H1 (cell line): ENCODE results near the gene PTMS.

Source experiments
- ASH2L ChIP-seq: fragments of 200-600, 300-600 bp; sonication (generic); IDR thresholded peaks from one replicate; pipeline ENCODE4 v1.7.1; 2017; ENCODE audit warnings: low read length
- CBX8 ChIP-seq: fragments of 300-800, 300-1000 bp; sonication (generic); IDR thresholded peaks from 2 replicates; pipeline ENCODE4 v1.7.1; 2016; ENCODE audit warnings: low read depth, low read length, borderline replicate concordance
- CEBPB ChIP-seq: IDR thresholded peaks from 2 replicates; pipeline ENCODE4 v1.6.1; 2012; ENCODE audit warnings: low read depth, low read length
- CREB1 ChIP-seq: IDR thresholded peaks from 2 replicates; pipeline ENCODE4 v1.6.1; 2012; ENCODE audit warnings: inconsistent platforms
- CTCF ChIP-seq, 3 experiments: IDR thresholded peaks; 1 replicate in 2 of 3; 2 replicates in 1 of 3; pipeline versions ENCODE4 v1.5.1 to v1.6.1; 2011; ENCODE audit warnings: low read length in 3 of 3, mild to moderate bottlenecking in 3 of 3, inconsistent platforms in 2 of 3, low read depth in 1 of 3, moderate library complexity in 1 of 3; ENCODE audit not compliant: insufficient read depth in 1 of 3; ENCODE audit errors: control extremely low read depth in 1 of 3
- E2F6 ChIP-seq: IDR thresholded peaks from 2 replicates; pipeline ENCODE4 v1.6.1; 2012; ENCODE audit warnings: inconsistent platforms
- EZH2 ChIP-seq: fragments of 200-600 bp; sonication (generic); IDR thresholded peaks from 2 replicates; pipeline ENCODE4 v1.7.1; 2012; ENCODE audit warnings: low read depth, mild to moderate bottlenecking, moderate library complexity, low read length, inconsistent platforms; ENCODE audit not compliant: severe bottlenecking
- NANOG ChIP-seq: IDR thresholded peaks from 2 replicates; pipeline ENCODE4 v1.6.1; 2011; ENCODE audit warnings: low read length, low read depth, mild to moderate bottlenecking, inconsistent platforms; ENCODE audit not compliant: insufficient read depth, poor library complexity, severe bottlenecking
- POLR2A ChIP-seq, 2 experiments: IDR thresholded peaks; 1 replicate in 1 of 2; 2 replicates in 1 of 2; pipeline ENCODE4 v1.6.1; 2011; ENCODE audit warnings: low read depth in 2 of 2, low read length in 2 of 2, mild to moderate bottlenecking in 2 of 2; ENCODE audit errors: control extremely low read depth in 1 of 2
- RAD21 ChIP-seq, 2 experiments: IDR thresholded peaks in 1 of 2; conservative IDR thresholded peaks in 1 of 2; 2 replicates each; pipeline ENCODE4 v1.6.1; 2011; ENCODE audit warnings: low read depth in 2 of 2, low read length in 2 of 2, improper control_type of control experiment in 1 of 2, inconsistent platforms in 1 of 2, mild to moderate bottlenecking in 1 of 2, moderate library complexity in 1 of 2
- RBBP5 ChIP-seq: IDR thresholded peaks from 2 replicates; pipeline ENCODE4 v1.7.1; 2012; ENCODE audit warnings: low read depth, mild to moderate bottlenecking, inconsistent platforms, low read length, moderate library complexity, borderline replicate concordance
- RNF2 ChIP-seq: fragments of 200-900, 300-1000 bp; sonication (generic); IDR thresholded peaks from 2 replicates; pipeline ENCODE4 v1.7.1; 2016; ENCODE audit warnings: borderline replicate concordance, low read depth, mild to moderate bottlenecking, antibody characterized with exemption, low read length; ENCODE audit not compliant: poor library complexity, severe bottlenecking; ENCODE audit errors: missing control alignments
- TAF1 ChIP-seq: IDR thresholded peaks from 2 replicates; pipeline ENCODE4 v1.6.1; 2011; ENCODE audit warnings: mild to moderate bottlenecking, low read depth, low read length
- YY1 ChIP-seq: IDR thresholded peaks from 2 replicates; pipeline ENCODE4 v1.6.1; 2011; ENCODE audit warnings: low read depth, mild to moderate bottlenecking, low read length

GRCh38 chr12:6765634-6766581 is at the start of gene PTMS:
- no peak for TF ChIP-seq EZH2
- no peak; a peak in 1 of 4 replicates for TF ChIP-seq RAD21 (IDR thresholded peaks at IDR 0.05 in 1 of 2, conservative IDR thresholded peaks at IDR 0.05 in 1 of 2; ENCODE audit: low read depth in 2 of 2, low read length in 2 of 2)
- TF ChIP-seq POLR2A (IDR thresholded peaks at IDR 0.05; ENCODE audit: control extremely low read depth in 1 of 2, low read depth in 2 of 2, low read length in 2 of 2) = peak in 1 of 2 experiments; percentile 88; a peak in 2 of 3 replicates
- no peak for TF ChIP-seq CTCF (IDR thresholded peaks at IDR 0.05; ENCODE audit: control extremely low read depth in 1 of 3, insufficient read depth in 1 of 3, low read depth in 1 of 3, low read length in 3 of 3)
- no peak for TF ChIP-seq CEBPB
- TF ChIP-seq E2F6 = no peak
- TF ChIP-seq RNF2 = no peak
- TF ChIP-seq RBBP5 = peak; percentile 33
- no peak for TF ChIP-seq CBX8
- peak; percentile 62 for TF ChIP-seq ASH2L
- no peak for TF ChIP-seq CREB1
- TF ChIP-seq YY1 = no peak
- no peak for TF ChIP-seq NANOG
- TF ChIP-seq TAF1 = peak; percentile 73; the same call in 1 of the 2 replicates
